Activated CD4-positive, alpha-beta T cell treated with anti-CD3 and anti-CD28 coated beads for 24 hours (primary cell): ENCODE results near the gene C16orf89.
"Not testable (repeated sequence)": the region's sequence is repeated elsewhere in the genome, so short reads cannot be mapped to it uniquely, and the experiment has no call there.

Experiments
- DNase-seq, 2 donors: peaks; one replicate each; pipeline ENCODE4 v3.0.0-alpha.2; 2020; ENCODE audit warnings: low read depth in 2 of 2

C16orf89 gene

GRCh38 chr16:5065813-5066212 is at the start of gene C16orf89:
TSS of gene C16orf89 (minus strand) at chr16:5065956. CDS start at chr16:5065908, 48 bp downstream.
- no peak for DNase-seq

- DNase-seq = not testable (repeated sequence)
Observed at GRCh38 chr16:5110933-5111332, 45.2 kb upstream of the C16orf89 start.

- no peak for DNase-seq
Observed at GRCh38 chr16:5108505-5109158, 42.9 kb upstream of the C16orf89 start.

DNA sequence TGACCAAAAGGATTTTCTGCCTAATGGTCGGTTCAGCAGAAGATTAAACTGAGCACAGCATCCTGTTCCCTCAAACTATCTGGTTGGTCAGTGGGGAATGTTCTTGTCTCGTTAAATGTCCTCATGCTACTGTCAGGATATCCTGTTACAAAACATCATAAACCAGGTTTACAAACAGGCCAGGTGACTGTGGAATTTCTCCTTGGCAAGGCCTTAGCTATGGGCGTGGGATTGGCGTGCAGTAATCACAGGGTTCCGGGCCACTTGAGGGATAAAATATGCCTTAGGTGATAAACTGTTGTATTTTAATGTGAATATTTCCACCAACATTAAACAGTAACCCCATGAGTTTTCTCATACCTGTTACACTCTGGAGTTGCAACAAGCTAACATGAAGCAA is 39.3 kb upstream of the C16orf89 start:
- not testable (repeated sequence) for DNase-seq

GRCh38 chr16:5103296-5104032 is 37.7 kb upstream of the C16orf89 start:
- not testable (repeated sequence) for DNase-seq

GRCh38 chr16:5099174-5099573 is 33.4 kb upstream of the C16orf89 start:
- not testable (repeated sequence) for DNase-seq

GRCh38 chr16:5098221-5099159 is 32.7 kb upstream of the C16orf89 start:
- DNase-seq = peak; percentile 46 to 56

DNA sequence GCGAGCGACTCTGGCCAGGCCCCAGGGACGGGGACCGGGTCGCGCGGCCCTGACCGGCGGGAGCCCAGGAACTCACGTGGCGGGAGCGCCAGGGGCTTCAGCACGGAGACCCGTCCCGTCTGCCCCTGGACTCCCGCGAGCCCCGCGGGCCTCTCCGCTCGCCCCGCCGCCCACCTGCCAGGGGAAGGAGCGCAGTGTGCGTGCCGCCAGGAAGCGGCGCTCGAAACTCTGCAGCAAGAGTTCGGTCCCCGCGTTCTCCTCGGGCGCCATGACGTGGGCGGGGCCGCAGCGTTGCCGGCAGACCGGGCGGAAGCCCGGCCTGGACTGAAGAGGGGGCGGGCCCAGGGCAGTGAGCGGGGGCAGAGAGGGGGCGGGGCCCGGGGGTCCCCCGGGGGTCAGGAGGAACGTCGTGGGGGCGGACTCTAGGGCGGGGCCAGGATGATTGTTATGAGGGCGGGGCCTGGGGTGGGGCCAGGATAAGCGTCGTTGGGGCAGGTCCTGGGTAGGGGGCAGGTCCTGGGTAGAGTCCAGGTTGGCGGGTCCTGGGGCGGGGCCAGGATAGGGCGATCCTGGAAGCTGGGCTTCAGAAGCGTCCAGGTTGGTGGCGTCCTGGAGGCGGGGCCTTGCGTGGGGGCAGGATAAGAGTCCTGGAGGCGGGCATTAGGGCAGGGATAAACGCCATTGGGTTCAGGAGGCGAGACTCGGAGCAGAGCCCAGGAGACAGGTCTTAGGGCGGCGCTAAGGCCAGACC is 31.9 kb upstream of the C16orf89 start, which contains the start of gene EEF2KMT:
EEF2KMT (minus strand) TSS at position 326 of the 751 bp plus-strand sequence; CDS start at position 270, 56 bp downstream.
- DNase-seq = peak; percentile 92 to 96

DNA sequence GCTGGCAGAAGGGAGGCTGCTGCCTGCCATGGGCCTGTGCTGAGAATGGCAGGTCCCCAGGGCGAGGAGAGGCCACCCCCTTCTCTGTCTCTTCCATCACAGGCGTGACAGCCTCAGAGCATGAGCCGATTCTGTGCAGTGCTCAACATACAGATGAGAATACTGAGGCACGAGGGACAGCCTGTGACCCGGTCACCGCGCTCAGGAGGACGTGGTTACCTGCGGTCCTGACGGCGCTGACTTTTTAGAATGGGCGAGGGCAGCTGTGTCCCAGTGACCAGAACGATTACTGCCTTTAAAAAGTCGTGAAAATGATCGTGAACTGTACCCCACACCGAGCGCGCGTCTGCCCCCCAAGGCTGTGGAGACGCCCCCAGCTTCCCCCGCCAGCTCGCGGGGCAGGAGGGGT is 31.3 kb upstream of the C16orf89 start:
- not testable (repeated sequence) for DNase-seq

GRCh38 chr16:5096437-5097060 is 30.8 kb upstream of the C16orf89 start:
- not testable (repeated sequence) for DNase-seq

DNA sequence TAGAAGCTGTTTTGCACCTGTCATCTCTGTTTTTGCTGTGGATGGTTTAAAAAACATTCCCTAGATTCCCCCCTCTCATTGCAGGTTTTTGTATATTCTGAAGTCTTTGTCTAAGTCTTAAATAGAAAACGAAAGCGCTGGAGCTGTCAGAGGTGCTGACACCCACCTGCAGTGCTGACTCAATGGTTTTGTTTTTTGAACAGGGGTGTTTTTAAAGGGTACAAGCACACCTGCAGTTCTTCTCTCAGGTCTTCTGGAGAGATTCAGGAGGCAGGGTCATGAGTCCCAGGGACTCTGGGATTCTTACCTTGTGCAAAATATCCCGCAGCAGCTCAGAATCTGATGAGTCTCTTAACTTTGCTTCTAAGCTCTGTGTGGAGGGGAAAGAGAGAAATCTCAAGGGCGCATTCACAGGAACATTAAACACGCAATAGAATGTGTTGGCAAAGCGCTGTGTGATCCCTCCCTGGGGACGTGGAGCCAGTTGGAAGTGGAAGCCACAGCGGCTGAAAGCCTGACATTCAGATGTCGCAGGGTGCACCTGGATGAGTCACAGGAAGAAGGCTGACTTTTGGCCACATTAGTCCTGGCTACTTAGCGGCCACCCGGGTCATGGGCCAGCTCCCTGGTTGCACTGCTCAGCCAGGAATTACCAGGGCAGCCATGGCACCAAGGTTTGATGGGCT is 29.5 kb upstream of the C16orf89 start:
- not testable (repeated sequence) for DNase-seq

GRCh38 chr16:5093746-5094145 is 28.0 kb upstream of the C16orf89 start:
- not testable (repeated sequence) for DNase-seq

- DNase-seq = not testable (repeated sequence)
Observed at GRCh38 chr16:5093081-5093480, 27.3 kb upstream of the C16orf89 start.

- not testable (repeated sequence) for DNase-seq
Observed at GRCh38 chr16:5090592-5090991, 24.8 kb upstream of the C16orf89 start.

DNA sequence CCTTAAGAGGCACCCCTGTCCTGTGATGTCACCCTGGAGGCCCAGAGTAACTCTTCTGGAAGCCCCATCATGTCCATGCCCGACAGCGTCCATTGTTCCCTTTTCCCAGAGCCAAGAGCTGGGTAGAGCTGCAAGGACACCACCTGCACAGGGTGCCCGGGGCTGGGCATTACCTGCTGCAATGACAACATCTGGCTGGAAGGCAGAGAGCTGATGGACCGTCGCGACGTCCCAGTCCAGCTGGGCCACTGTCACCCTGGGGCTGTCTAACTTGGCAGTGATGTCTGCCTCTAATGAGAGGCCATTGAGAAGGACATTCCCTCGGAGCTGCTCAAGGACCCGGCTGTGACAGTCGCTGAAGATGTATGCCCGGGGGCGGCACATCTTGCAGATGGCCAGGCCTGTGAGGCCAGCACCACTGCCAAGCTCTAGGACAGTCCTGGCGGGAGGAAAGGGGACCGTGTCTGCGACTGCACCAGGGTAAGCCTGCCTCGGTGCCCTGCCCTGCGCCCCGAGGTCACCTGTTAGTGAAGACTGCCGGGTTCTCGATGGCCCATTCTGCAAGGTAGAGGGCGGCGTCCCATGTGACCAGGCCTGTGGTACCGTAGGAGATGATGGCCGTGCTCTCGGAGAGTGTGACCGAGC is 24.3 kb upstream of the C16orf89 start:
- DNase-seq = not testable (repeated sequence)

- DNase-seq = not testable (repeated sequence)
Observed at GRCh38 chr16:5088936-5089335, 23.2 kb upstream of the C16orf89 start.

- not testable (repeated sequence) for DNase-seq
Observed at GRCh38 chr16:5088086-5088790, 22.5 kb upstream of the C16orf89 start.

DNA sequence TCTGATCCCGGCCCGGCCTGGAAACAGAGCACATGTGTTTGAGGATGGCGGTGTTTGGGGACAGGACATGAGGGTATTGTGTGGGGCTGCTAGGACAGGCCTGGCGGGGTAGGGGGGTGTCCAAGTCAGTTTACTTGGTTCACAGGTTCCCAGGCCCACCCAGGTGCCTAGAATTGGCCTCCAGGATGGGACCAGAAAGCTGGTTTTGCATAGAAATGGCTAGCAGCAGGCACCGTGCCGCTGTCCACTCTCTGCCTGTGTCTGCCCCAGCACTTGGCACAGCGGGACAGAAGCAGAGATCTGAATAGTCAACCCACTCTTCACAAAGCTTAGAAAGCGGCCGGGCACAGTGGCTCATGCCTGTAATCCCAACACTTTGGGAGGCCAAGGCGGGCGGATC is 20.0 kb upstream of the C16orf89 start:
- not testable (repeated sequence) for DNase-seq

DNA sequence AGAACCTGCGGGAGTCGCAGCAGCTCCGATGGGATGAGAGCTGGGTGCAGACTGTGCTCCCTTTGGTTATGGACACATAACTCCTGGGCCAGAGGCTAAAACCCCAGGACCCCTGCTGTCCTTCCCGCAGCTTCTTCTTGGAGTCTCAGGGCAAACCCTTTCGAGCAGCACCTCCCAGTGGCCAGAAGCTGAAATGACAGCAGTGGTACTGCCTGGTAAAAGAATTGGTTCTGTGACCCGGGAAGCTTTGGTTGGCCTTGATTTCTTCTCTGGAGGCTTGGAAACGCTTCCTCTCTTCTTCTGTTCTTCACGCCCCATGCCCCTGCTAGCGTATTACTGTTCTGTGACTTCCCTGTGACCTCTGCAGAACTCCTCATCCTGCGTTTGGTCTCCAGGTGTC is 19.0 kb upstream of the C16orf89 start:
- DNase-seq = peak; percentile 40 to 49
